IMR-90 (cell line): ENCODE results near the gene CADM1. TPM values are rescaled to one million over a fixed set of nuclear protein-coding genes. Genes with fewer than 3 reads are reported as not detected.

Experiments used
- ATAC-seq: fragments of 200-7000 bp; cut with Tn5 transposase; 2 replicates; pipeline ENCODE4 v1.9.1; 2020; ENCODE audit warnings: low read depth, mild to moderate bottlenecking, moderate library complexity
- BruUV-seq: library from RNA; stranded (reverse); fragments of 400-500 nt; replicated peaks from 2 replicates; lab custom pipeline; 2021; lab: Mats Ljungman, UMichigan
- CTCF ChIA-PET: fragments of 300-600 bp; formaldehyde crosslinking; extraction: SDS; loops from one replicate; lab custom pipeline; 2021; ENCODE audit warnings: antibody characterized with exemption; lab: Yijun Ruan, JAX
- POLR2A ChIA-PET: fragments of 300-600 bp; sonication (Branson Sonifier 250); formaldehyde crosslinking; loops from one replicate; lab custom pipeline; 2022; ENCODE audit warnings: antibody characterized with exemption; ENCODE audit not compliant: unreplicated experiment; lab: Charles Lee
- DNase-seq: peaks from one replicate; pipeline ENCODE4 v3.0.0; 2013
- H2AFZ ChIP-seq: replicated peaks from 2 replicates; pipeline ENCODE3; 2013; ENCODE audit warnings: low read length, mild to moderate bottlenecking; ENCODE audit not compliant: poor library complexity
- H2AK5ac ChIP-seq: 2 replicates; pipeline ENCODE4 v1.6.1; 2013; ENCODE audit warnings: low read depth, low read length, inconsistent platforms
- H2AK9ac ChIP-seq: replicated peaks from 2 replicates; pipeline ENCODE3; 2013; ENCODE audit warnings: mild to moderate bottlenecking, low read depth, low read length, moderate library complexity; ENCODE audit not compliant: poor library complexity
- H2BK120ac ChIP-seq: 2 replicates; pipeline ENCODE4 v1.6.1; 2013; ENCODE audit warnings: low read depth, low read length, inconsistent platforms
- H2BK15ac ChIP-seq: 3 replicates; pipeline ENCODE4 v1.6.1; 2013; ENCODE audit warnings: low read depth, low read length, inconsistent platforms
- H2BK20ac ChIP-seq: 2 replicates; pipeline ENCODE4 v1.6.1; 2013; ENCODE audit warnings: low read depth, mild to moderate bottlenecking, inconsistent platforms, low read length, moderate library complexity
- H2BK5ac ChIP-seq: 2 replicates; pipeline ENCODE4 v1.6.1; 2013; ENCODE audit warnings: mild to moderate bottlenecking, low read depth, low read length, inconsistent platforms; ENCODE audit not compliant: poor library complexity, severe bottlenecking
- H3K14ac ChIP-seq: replicated peaks from 2 replicates; pipeline ENCODE4 v1.6.1; 2013; ENCODE audit warnings: low read depth, low read length, inconsistent platforms
- H3K18ac ChIP-seq: 2 replicates; pipeline ENCODE4 v1.6.1; 2013; ENCODE audit warnings: low read depth, low read length, control low read depth
- H3K23ac ChIP-seq: 2 replicates; pipeline ENCODE4 v1.6.1; 2013; ENCODE audit warnings: low read depth, low read length, inconsistent platforms
- H3K27ac ChIP-seq: 2 replicates; pipeline ENCODE4 v1.5.1; 2013; ENCODE audit warnings: mild to moderate bottlenecking, control low read depth, low read length; ENCODE audit not compliant: insufficient read depth
- H3K27me3 ChIP-seq: 2 replicates; pipeline ENCODE4 v1.6.1; 2013; ENCODE audit warnings: low read length; ENCODE audit not compliant: control insufficient read depth, insufficient read depth
- H3K36me3 ChIP-seq: 2 replicates; pipeline ENCODE4 v1.6.1; 2013; ENCODE audit warnings: low read length, mixed read lengths; ENCODE audit not compliant: control insufficient read depth, insufficient read depth
- H3K4ac ChIP-seq: 2 replicates; pipeline ENCODE4 v1.6.1; 2013; ENCODE audit warnings: low read depth, low read length, inconsistent platforms
- H3K4me1 ChIP-seq: 2 replicates; pipeline ENCODE4 v1.6.1; 2013; ENCODE audit warnings: low read length, mixed read lengths; ENCODE audit not compliant: control insufficient read depth, insufficient read depth
- H3K4me2 ChIP-seq: 2 replicates; pipeline ENCODE4 v1.6.1; 2013; ENCODE audit warnings: low read depth, mild to moderate bottlenecking, control low read depth, low read length, moderate library complexity
- H3K4me3 ChIP-seq: 2 replicates; pipeline ENCODE4 v1.5.1; 2013; ENCODE audit warnings: low read depth, mild to moderate bottlenecking, control low read depth, low read length, moderate library complexity; ENCODE audit not compliant: insufficient read depth
- H3K56ac ChIP-seq: 2 replicates; pipeline ENCODE4 v1.6.1; 2013; ENCODE audit warnings: low read length, inconsistent platforms; ENCODE audit not compliant: insufficient read depth; ENCODE audit errors: extremely low read depth
- H3K79me1 ChIP-seq, 2 experiments: 2 replicates each; pipeline ENCODE4 v1.6.1; 2013; ENCODE audit warnings: low read length in 2 of 2, inconsistent platforms in 1 of 2, low read depth in 1 of 2
- H3K9ac ChIP-seq: 2 replicates; pipeline ENCODE4 v1.6.1; 2013; ENCODE audit warnings: low read depth, low read length, control low read depth
- H3K9me1 ChIP-seq: 2 replicates; pipeline ENCODE4 v1.6.1; 2013; ENCODE audit warnings: low read length, inconsistent platforms; ENCODE audit not compliant: insufficient read depth
- H3K9me3 ChIP-seq: 2 replicates; pipeline ENCODE4 v1.6.1; 2013; ENCODE audit warnings: low read length; ENCODE audit not compliant: control insufficient read depth, insufficient read depth
- H4K20me1 ChIP-seq: 2 replicates; pipeline ENCODE4 v1.6.1; 2013; ENCODE audit warnings: low read length, inconsistent platforms; ENCODE audit not compliant: insufficient read depth
- H4K5ac ChIP-seq: 2 replicates; pipeline ENCODE4 v1.6.1; 2013; ENCODE audit warnings: mild to moderate bottlenecking, low read depth, low read length, control low read depth
- H4K8ac ChIP-seq, 2 experiments: 2 replicates each; pipeline ENCODE4 v1.6.1; 2013; ENCODE audit warnings: low read depth in 2 of 2, low read length in 2 of 2, control low read depth in 1 of 2, inconsistent platforms in 1 of 2
- H4K91ac ChIP-seq: 2 replicates; pipeline ENCODE4 v1.6.1; 2013; ENCODE audit warnings: low read depth, low read length, inconsistent platforms; ENCODE audit not compliant: insufficient read depth
- BHLHE40 ChIP-seq: fragments of 150-350 bp; IDR thresholded peaks from 2 replicates; pipeline ENCODE4 v1.6.1; 2016; ENCODE audit warnings: mild to moderate bottlenecking, low read depth, low read length
- CEBPB ChIP-seq: IDR thresholded peaks from 2 replicates; pipeline ENCODE4 v1.6.1; 2012; ENCODE audit warnings: low read depth, low read length, improper control_type of control experiment
- CHD1 ChIP-seq: IDR thresholded peaks from 2 replicates; pipeline ENCODE4 v1.6.1; 2012; ENCODE audit warnings: low read depth, low read length, improper control_type of control experiment
- ELK1 ChIP-seq: fragments of 150-350 bp; IDR thresholded peaks from 2 replicates; pipeline ENCODE4 v1.6.1; 2016; ENCODE audit warnings: low read depth, mild to moderate bottlenecking, low read length, moderate library complexity, borderline replicate concordance
- FOS ChIP-seq: fragments of 150-350 bp; IDR thresholded peaks from 2 replicates; pipeline ENCODE4 v1.6.1; 2016; ENCODE audit warnings: low read depth, low read length
- MAFK ChIP-seq: IDR thresholded peaks from 2 replicates; pipeline ENCODE4 v1.6.1; 2012; ENCODE audit warnings: low read depth, low read length, improper control_type of control experiment
- MAZ ChIP-seq: IDR thresholded peaks from 2 replicates; pipeline ENCODE4 v1.6.1; 2012; ENCODE audit warnings: low read depth, mild to moderate bottlenecking, low read length, improper control_type of control experiment, moderate library complexity, borderline replicate concordance
- MXI1 ChIP-seq: IDR thresholded peaks from 2 replicates; pipeline ENCODE4 v1.6.1; 2012; ENCODE audit warnings: low read depth, mild to moderate bottlenecking, low read length, moderate library complexity, borderline replicate concordance
- NFE2L2 ChIP-seq: fragments of 150-350 bp; IDR thresholded peaks from 2 replicates; pipeline ENCODE4 v1.6.1; 2016; ENCODE audit warnings: low read depth, mild to moderate bottlenecking, low read length
- POLR2A ChIP-seq: IDR thresholded peaks from 2 replicates; pipeline ENCODE4 v1.6.1; 2012; ENCODE audit warnings: mild to moderate bottlenecking, low read depth, low read length
- RAD21 ChIP-seq: IDR thresholded peaks from 2 replicates; pipeline ENCODE4 v1.6.1; 2012; ENCODE audit warnings: low read length, improper control_type of control experiment
- RCOR1 ChIP-seq: IDR thresholded peaks from 2 replicates; pipeline ENCODE4 v1.6.1; 2012; ENCODE audit warnings: mild to moderate bottlenecking, low read length, improper control_type of control experiment; ENCODE audit not compliant: insufficient replicate concordance
- RFX5 ChIP-seq: IDR thresholded peaks from 2 replicates; pipeline ENCODE4 v1.8.0; 2012; ENCODE audit warnings: low read depth, mild to moderate bottlenecking, low read length, moderate library complexity
- SMC3 ChIP-seq: fragments of 150-350 bp; IDR thresholded peaks from 2 replicates; pipeline ENCODE4 v1.6.1; 2016; ENCODE audit warnings: low read depth, mild to moderate bottlenecking, antibody characterized with exemption, low read length, moderate library complexity
- WGBS, 2 experiments: methylation state at CpG; one replicate each; pipeline versions ENCODE4 v1.1.5 to v1.1.7; 2013; ENCODE audit warnings: missing lambda C conversion rate in 2 of 2; ENCODE audit not compliant: insufficient read length in 1 of 2; ENCODE audit errors: extremely low coverage in 2 of 2; 5-methylcytosine and 5-hydroxymethylcytosine counted together
- dilution Hi-C: fragments of 300-500 bp; cut with HindIII; formaldehyde crosslinking; loops from one replicate; pipeline ENCODE4 v1.14.3; 2018; ENCODE audit warnings: low sequenced_read_pairs; ENCODE audit not compliant: unreplicated experiment
- in situ Hi-C: fragments of 300-500 bp; cut with MboI; formaldehyde crosslinking; loops from 3 replicates; pipeline ENCODE4 v1.14.3; 2019; ENCODE audit warnings: low sequenced_read_pairs, inconsistent platforms, mixed read lengths
- intact Hi-C: fragments of 100-400 bp; cut with micrococcal nuclease; formaldehyde crosslinking; loops from 2 replicates; pipeline ENCODE4 v1.10.0; 2022
- polyA plus RNA-seq, 3 experiments: library from polyadenylated mRNA; depleted of rRNA; stranded (reverse); fragments of >200 nt; gene quantifications; 2 replicates each; pipeline ENCODE4 v1.2.3, GENCODE V29; 2012; ENCODE audit warnings: low replicate concordance in 1 of 3
- total RNA-seq: library from RNA; depleted of rRNA; stranded (reverse); fragments of >200 nt; gene quantifications from 2 replicates; pipeline ENCODE4 v1.2.3, GENCODE V29; 2012
- TF ChIP-seq, protein P1 (sequence below): fragments of 150-350 bp; IDR thresholded peaks from 2 replicates; pipeline ENCODE4 v1.6.1; 2017; ENCODE audit warnings: mild to moderate bottlenecking, antibody characterized with exemption, low read length, low read depth
- TF ChIP-seq, protein P2 (sequence below): conservative IDR thresholded peaks from 2 replicates; pipeline ENCODE4 v1.5.1; 2012; ENCODE audit warnings: mild to moderate bottlenecking, low read depth, low read length, improper control_type of control experiment

CADM1 gene
- total and polyA plus RNA-seq, 2 of the 4 experiments (the other 2 are of a cell fraction): 28.8 to 77.1 TPM

DNA sequence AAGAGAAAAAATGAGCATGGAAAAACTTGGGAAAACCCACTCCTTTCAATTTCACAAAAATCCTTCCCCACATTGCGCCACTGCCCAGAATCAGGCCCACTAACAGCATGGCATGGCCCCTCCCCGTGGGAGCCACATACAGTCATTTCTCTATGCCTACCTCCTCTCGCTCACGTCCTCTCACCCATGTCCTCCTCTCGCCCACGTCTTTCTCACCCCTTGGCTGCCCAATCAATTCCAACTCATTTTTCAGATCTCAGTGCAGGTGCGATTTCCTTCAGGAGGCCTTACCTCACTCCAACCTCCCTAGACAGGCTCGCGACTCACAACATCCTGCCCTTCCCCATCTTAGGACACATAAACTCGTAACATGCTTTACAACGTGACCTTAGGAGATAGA, 229.2 kb downstream of the CADM1 start:
- ATAC-seq (no peak), DNase-seq (no peak)
- no peaks in the 10 kb centered on the region for H3K9me3 ChIP-seq
- H3K4me2 ChIP-seq: no peak overlapping the region
- H3K36me3 ChIP-seq: no peaks in the 10 kb centered on the region
- H3K56ac ChIP-seq: no peak overlapping the region
- BruUV-seq: no TSS peak
- H2BK5ac ChIP-seq: no peak overlapping the region
- H2AFZ ChIP-seq: no peak overlapping the region
- H3K23ac ChIP-seq: no peak overlapping the region
- H3K9me1 ChIP-seq: peaks cover 3% of the 10 kb centered on the region; the same call in 1 of the 2 replicates
- in situ Hi-C loops: no loop called here
- no peaks in the 10 kb centered on the region for H3K27me3 ChIP-seq
- intact Hi-C loops: loop anchor here (5.0 kb wide), 1 partner anchor 48 kb away; no protein-coding TSS in a partner anchor
- H4K91ac ChIP-seq: no peak overlapping the region
- H3K14ac ChIP-seq: 0 out of 2 replicates have a peak overlapping the region, but pooled peaks have one; percentile 7
- no peak overlapping the region for H3K27ac ChIP-seq
- TF ChIP-seq, protein P1, sequence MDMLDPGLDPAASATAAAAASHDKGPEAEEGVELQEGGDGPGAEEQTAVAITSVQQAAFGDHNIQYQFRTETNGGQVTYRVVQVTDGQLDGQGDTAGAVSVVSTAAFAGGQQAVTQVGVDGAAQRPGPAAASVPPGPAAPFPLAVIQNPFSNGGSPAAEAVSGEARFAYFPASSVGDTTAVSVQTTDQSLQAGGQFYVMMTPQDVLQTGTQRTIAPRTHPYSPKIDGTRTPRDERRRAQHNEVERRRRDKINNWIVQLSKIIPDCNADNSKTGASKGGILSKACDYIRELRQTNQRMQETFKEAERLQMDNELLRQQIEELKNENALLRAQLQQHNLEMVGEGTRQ: no peak
- TF ChIP-seq RAD21 (no peak), RCOR1 (no peak), MXI1 (no peak), RFX5 (no peak), CEBPB (no peak), CHD1 (no peak), SMC3 (no peak), MAZ (no peak), FOS (no peak), BHLHE40 (no peak), NFE2L2 (no peak), POLR2A (no peak), MAFK (no peak), ELK1 (no peak)
- TF ChIP-seq, protein P2, sequence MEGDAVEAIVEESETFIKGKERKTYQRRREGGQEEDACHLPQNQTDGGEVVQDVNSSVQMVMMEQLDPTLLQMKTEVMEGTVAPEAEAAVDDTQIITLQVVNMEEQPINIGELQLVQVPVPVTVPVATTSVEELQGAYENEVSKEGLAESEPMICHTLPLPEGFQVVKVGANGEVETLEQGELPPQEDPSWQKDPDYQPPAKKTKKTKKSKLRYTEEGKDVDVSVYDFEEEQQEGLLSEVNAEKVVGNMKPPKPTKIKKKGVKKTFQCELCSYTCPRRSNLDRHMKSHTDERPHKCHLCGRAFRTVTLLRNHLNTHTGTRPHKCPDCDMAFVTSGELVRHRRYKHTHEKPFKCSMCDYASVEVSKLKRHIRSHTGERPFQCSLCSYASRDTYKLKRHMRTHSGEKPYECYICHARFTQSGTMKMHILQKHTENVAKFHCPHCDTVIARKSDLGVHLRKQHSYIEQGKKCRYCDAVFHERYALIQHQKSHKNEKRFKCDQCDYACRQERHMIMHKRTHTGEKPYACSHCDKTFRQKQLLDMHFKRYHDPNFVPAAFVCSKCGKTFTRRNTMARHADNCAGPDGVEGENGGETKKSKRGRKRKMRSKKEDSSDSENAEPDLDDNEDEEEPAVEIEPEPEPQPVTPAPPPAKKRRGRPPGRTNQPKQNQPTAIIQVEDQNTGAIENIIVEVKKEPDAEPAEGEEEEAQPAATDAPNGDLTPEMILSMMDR: no peak
- H4K5ac ChIP-seq: no peak overlapping the region
- H3K79me1 ChIP-seq: peaks cover 4 to 7% of the 10 kb centered on the region in 2 experiments; a peak in 1 of 4 replicates
- dilution Hi-C loops: no loop called here
- ChIA-PET CTCF (no interaction called here), POLR2A (no interaction called here)
- H3K18ac ChIP-seq: no peak overlapping the region
- no peak overlapping the region for H4K8ac ChIP-seq
- 93 to 100% methylated on average over 4 to 6 of the region's 11 CpGs for WGBS, 2 experiments
- no peak overlapping the region for H2BK120ac ChIP-seq
- no peak overlapping the region for H2BK20ac ChIP-seq
- H3K4me1 ChIP-seq: peaks cover 7% of the 10 kb centered on the region
- H2AK9ac ChIP-seq: no peak overlapping the region
- H3K4ac ChIP-seq: no peak overlapping the region
- no peaks in the 10 kb centered on the region for H4K20me1 ChIP-seq
- H2BK15ac ChIP-seq: no peak overlapping the region
- H2AK5ac ChIP-seq: no peak overlapping the region
- no peak overlapping the region for H3K9ac ChIP-seq
- H3K4me3 ChIP-seq: no peak overlapping the region
